ENCODE data around the gene ACP5.

Gene ACP5

GRCh38 chr19:11598103-11598483 lies 20.6 kb upstream of the ACP5 start:
- H3K36me3 ChIP-seq (ENCODE audit: insufficient read depth, low read length), result peaks cover 9% of the 10 kb centered on the region
- peak overlapping the region; percentile 100 for H3K9ac ChIP-seq (ENCODE audit: low read depth, low read length)
- no peaks in the 10 kb centered on the region for H3K9me3 ChIP-seq (replicated peaks; ENCODE audit: low read length)
- H3K4me1 ChIP-seq (ENCODE audit: control insufficient read depth, insufficient read depth, low read length), result peaks cover 7% of the 10 kb centered on the region
- H3K4me3 ChIP-seq (ENCODE audit: low read length), result peak overlapping the region; percentile 100
- H3K27me3 ChIP-seq (ENCODE audit: control insufficient read depth, insufficient read depth, low read length), result no peaks in the 10 kb centered on the region
- H3K4me2 ChIP-seq (ENCODE audit: low read length), result peak overlapping the region; percentile 88

GRCh38 chr19:11597202-11598102 lies 20.0 kb upstream of the ACP5 start, which contains the start of gene ZNF627:
ZNF627 (plus strand) TSS chr19:11597483; CDS start chr19:11597628, 145 bp downstream.
- peak within 1 kb of the TSS; percentile 88 for H3K4me2 ChIP-seq (ENCODE audit: low read length)
- H3K4me1 ChIP-seq (ENCODE audit: control insufficient read depth, insufficient read depth, low read length), result peaks cover 7% of the 10 kb centered on the region
- peak within 1 kb of the TSS; percentile 100 for H3K9ac ChIP-seq (ENCODE audit: low read depth, low read length)
- no peaks in the 10 kb centered on the region for H3K27me3 ChIP-seq (ENCODE audit: control insufficient read depth, insufficient read depth, low read length)
- H3K36me3 ChIP-seq (ENCODE audit: insufficient read depth, low read length), result peaks cover 9% of the 10 kb centered on the region
- no peaks in the 10 kb centered on the region for H3K9me3 ChIP-seq (replicated peaks; ENCODE audit: low read length)
- H3K4me3 ChIP-seq (ENCODE audit: low read length), result peak within 1 kb of the TSS; percentile 100

GRCh38 chr19:11596156-11596555 lies 18.7 kb upstream of the ACP5 start:
- Histone ChIP-seq H3K9ac (ENCODE audit: low read depth, low read length) (no peak overlapping the region), H3K4me1 (ENCODE audit: control insufficient read depth, insufficient read depth, low read length) (peaks cover 7% of the 10 kb centered on the region), H3K4me2 (ENCODE audit: low read length) (no peak overlapping the region), H3K4me3 (ENCODE audit: low read length) (no peak overlapping the region), H3K9me3 (replicated peaks; ENCODE audit: low read length) (no peaks in the 10 kb centered on the region), H3K36me3 (ENCODE audit: insufficient read depth, low read length) (peaks cover 9% of the 10 kb centered on the region), H3K27me3 (ENCODE audit: control insufficient read depth, insufficient read depth, low read length) (no peaks in the 10 kb centered on the region)

- H3K27me3 ChIP-seq (ENCODE audit: control insufficient read depth, insufficient read depth, low read length), result no peaks in the 10 kb centered on the region
- H3K4me3 ChIP-seq (ENCODE audit: low read length), result no peak overlapping the region
- no peak overlapping the region for H3K4me2 ChIP-seq (ENCODE audit: low read length)
- peaks cover 3% of the 10 kb centered on the region for H3K36me3 ChIP-seq (ENCODE audit: insufficient read depth, low read length)
- no peak overlapping the region for H3K9ac ChIP-seq (ENCODE audit: low read depth, low read length)
- no peaks in the 10 kb centered on the region for H3K9me3 ChIP-seq (replicated peaks; ENCODE audit: low read length)
- peaks cover 7% of the 10 kb centered on the region for H3K4me1 ChIP-seq (ENCODE audit: control insufficient read depth, insufficient read depth, low read length)
These were observed 16.6 kb upstream of the ACP5 start for GRCh38 chr19:11594084-11594483.

GRCh38 chr19:11587975-11588631 lies 10.7 kb upstream of the ACP5 start:
- Histone ChIP-seq H3K4me3 (ENCODE audit: low read length) (no peak overlapping the region), H3K4me1 (ENCODE audit: control insufficient read depth, insufficient read depth, low read length) (no peaks in the 10 kb centered on the region), H3K27me3 (ENCODE audit: control insufficient read depth, insufficient read depth, low read length) (no peaks in the 10 kb centered on the region), H3K9ac (ENCODE audit: low read depth, low read length) (no peak overlapping the region), H3K36me3 (ENCODE audit: insufficient read depth, low read length) (no peaks in the 10 kb centered on the region), H3K9me3 (replicated peaks; ENCODE audit: low read length) (no peaks in the 10 kb centered on the region), H3K4me2 (ENCODE audit: low read length) (peak overlapping the region; percentile 32)

- H3K36me3 ChIP-seq (ENCODE audit: insufficient read depth, low read length), result no peaks in the 10 kb centered on the region
- H3K9ac ChIP-seq (ENCODE audit: low read depth, low read length), result no peak overlapping the region
- H3K4me1 ChIP-seq (ENCODE audit: control insufficient read depth, insufficient read depth, low read length), result no peaks in the 10 kb centered on the region
- no peaks in the 10 kb centered on the region for H3K9me3 ChIP-seq (replicated peaks; ENCODE audit: low read length)
- H3K27me3 ChIP-seq (ENCODE audit: control insufficient read depth, insufficient read depth, low read length), result no peaks in the 10 kb centered on the region
- no peak overlapping the region for H3K4me3 ChIP-seq (ENCODE audit: low read length)
- H3K4me2 ChIP-seq (ENCODE audit: low read length), result peak overlapping the region; percentile 32
These were observed 10.0 kb upstream of the ACP5 start for GRCh38 chr19:11587302-11587974.

GRCh38 chr19:11586331-11586730 lies 8.9 kb upstream of the ACP5 start:
- Histone ChIP-seq H3K4me1 (ENCODE audit: control insufficient read depth, insufficient read depth, low read length) (peaks cover 4% of the 10 kb centered on the region), H3K4me3 (ENCODE audit: low read length) (no peak overlapping the region), H3K9ac (ENCODE audit: low read depth, low read length) (no peak overlapping the region), H3K27me3 (ENCODE audit: control insufficient read depth, insufficient read depth, low read length) (no peaks in the 10 kb centered on the region), H3K4me2 (ENCODE audit: low read length) (no peak overlapping the region), H3K9me3 (replicated peaks; ENCODE audit: low read length) (no peaks in the 10 kb centered on the region), H3K36me3 (ENCODE audit: insufficient read depth, low read length) (no peaks in the 10 kb centered on the region)

- peak overlapping the region; percentile 17 for H3K4me2 ChIP-seq (ENCODE audit: low read length)
- H3K27me3 ChIP-seq (ENCODE audit: control insufficient read depth, insufficient read depth, low read length), result peaks cover 5% of the 10 kb centered on the region
- H3K9ac ChIP-seq (ENCODE audit: low read depth, low read length), result no peak overlapping the region
- H3K36me3 ChIP-seq (ENCODE audit: insufficient read depth, low read length), result no peaks in the 10 kb centered on the region
- H3K4me1 ChIP-seq (ENCODE audit: control insufficient read depth, insufficient read depth, low read length), result peaks cover 4% of the 10 kb centered on the region
- no peak overlapping the region for H3K4me3 ChIP-seq (ENCODE audit: low read length)
- H3K9me3 ChIP-seq (replicated peaks; ENCODE audit: low read length), result no peaks in the 10 kb centered on the region
These were observed 4.3 kb upstream of the ACP5 start for GRCh38 chr19:11581740-11582139.

- Histone ChIP-seq H3K36me3 (ENCODE audit: insufficient read depth, low read length) (no peaks in the 10 kb centered on the region), H3K4me1 (ENCODE audit: control insufficient read depth, insufficient read depth, low read length) (peaks cover 4% of the 10 kb centered on the region), H3K27me3 (ENCODE audit: control insufficient read depth, insufficient read depth, low read length) (peaks cover 5% of the 10 kb centered on the region), H3K9me3 (replicated peaks; ENCODE audit: low read length) (no peaks in the 10 kb centered on the region), H3K4me2 (ENCODE audit: low read length) (no peak overlapping the region), H3K4me3 (ENCODE audit: low read length) (no peak overlapping the region), H3K9ac (ENCODE audit: low read depth, low read length) (no peak overlapping the region)
These were observed 2.7 kb upstream of the ACP5 start for GRCh38 chr19:11580116-11580515.

GRCh38 chr19:11578258-11579142 lies 1.1 kb upstream of the ACP5 start:
- Histone ChIP-seq H3K36me3 (ENCODE audit: insufficient read depth, low read length) (no peaks in the 10 kb centered on the region), H3K27me3 (ENCODE audit: control insufficient read depth, insufficient read depth, low read length) (peaks cover 5% of the 10 kb centered on the region), H3K9me3 (replicated peaks; ENCODE audit: low read length) (no peaks in the 10 kb centered on the region), H3K4me3 (ENCODE audit: low read length) (no peak overlapping the region), H3K4me1 (ENCODE audit: control insufficient read depth, insufficient read depth, low read length) (peaks cover 4% of the 10 kb centered on the region), H3K4me2 (ENCODE audit: low read length) (no peak overlapping the region), H3K9ac (ENCODE audit: low read depth, low read length) (no peak overlapping the region)

- Histone ChIP-seq H3K4me1 (ENCODE audit: control insufficient read depth, insufficient read depth, low read length) (no peaks in the 10 kb centered on the region), H3K27me3 (ENCODE audit: control insufficient read depth, insufficient read depth, low read length) (peaks cover 5% of the 10 kb centered on the region), H3K9ac (ENCODE audit: low read depth, low read length) (no peak overlapping the region), H3K9me3 (replicated peaks; ENCODE audit: low read length) (no peaks in the 10 kb centered on the region), H3K36me3 (ENCODE audit: insufficient read depth, low read length) (no peaks in the 10 kb centered on the region), H3K4me2 (ENCODE audit: low read length) (no peak overlapping the region), H3K4me3 (ENCODE audit: low read length) (no peak overlapping the region)
These were observed 1.2 kb downstream of the ACP5 start for GRCh38 chr19:11576227-11576626.

Measured in skeletal muscle satellite cell (primary cell).